ENCODE data around the gene C9orf43. TPM values are rescaled to one million over a fixed set of nuclear protein-coding genes. Genes with fewer than 3 reads are reported as not detected.
"Not testable (repeated sequence)": the region's sequence is repeated elsewhere in the genome, so short reads cannot be mapped to it uniquely, and the experiment has no call there.

C9orf43 gene
- total and polyA plus RNA-seq, 4 donors: 0.18 TPM; not detected in 3

DNA sequence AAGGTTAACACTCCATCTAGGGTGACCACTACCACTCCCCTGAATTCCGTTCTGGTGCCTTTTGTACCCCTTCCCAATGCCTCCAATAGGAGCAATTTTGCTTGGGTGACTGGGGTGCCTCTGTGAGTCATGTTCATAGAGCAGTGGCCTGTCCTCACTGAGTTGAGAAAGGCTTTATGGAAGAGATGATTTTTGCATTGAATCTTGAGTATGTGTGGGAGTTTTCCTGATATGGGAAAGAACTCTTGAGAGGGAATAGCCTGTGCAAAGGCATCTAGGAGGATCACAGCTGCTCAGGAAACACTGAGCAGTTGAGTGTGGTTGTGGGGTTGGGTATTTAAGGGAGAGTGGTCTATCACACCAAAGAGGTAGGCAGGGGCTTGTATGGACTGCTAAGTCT lies 16.2 kb downstream of the C9orf43 start:
- whole genome bisulfite sequencing, 2 donors: 40 to 84% methylated on average over 1 of the region's 1 CpG
- Histone ChIP-seq H3K27ac (ENCODE audit: low read depth in 1 of 2, low read length in 2 of 2) (no peak overlapping the region), H3K4me1 (ENCODE audit: control insufficient read depth in 1 of 2, insufficient read depth in 2 of 2, low read length in 2 of 2) (no peaks in the 10 kb centered on the region), H3K4me3 (ENCODE audit: low read length in 2 of 2) (no peak overlapping the region), H3K9me3 (ENCODE audit: control insufficient read depth, low read length) (no peaks in the 10 kb centered on the region), H3K27me3 (ENCODE audit: control insufficient read depth in 1 of 2, insufficient read depth in 2 of 2, low read length in 1 of 2) (no peaks in the 10 kb centered on the region), H3K36me3 (ENCODE audit: control insufficient read depth in 1 of 2, insufficient read depth in 2 of 2, low read length in 1 of 2) (no peaks in the 10 kb centered on the region)
- no peak for ATAC-seq (ENCODE audit: low FRiP score)
- no peak for DNase-seq
- intact Hi-C loops (cut with DNase I): no loop called here

- ATAC-seq (ENCODE audit: low FRiP score) (no peak), DNase-seq (no peak)
- H3K27ac ChIP-seq (ENCODE audit: low read depth in 1 of 2, low read length in 2 of 2): no peak overlapping the region
- no peaks in the 10 kb centered on the region for H3K36me3 ChIP-seq (ENCODE audit: control insufficient read depth in 1 of 2, insufficient read depth in 2 of 2, low read length in 1 of 2)
- H3K27me3 ChIP-seq (ENCODE audit: control insufficient read depth in 1 of 2, insufficient read depth in 2 of 2, low read length in 1 of 2): no peaks in the 10 kb centered on the region
- WGBS, 2 donors: 95 to 97% methylated on average over 2 of the region's 2 CpGs
- H3K9me3 ChIP-seq (ENCODE audit: control insufficient read depth, low read length): no peaks in the 10 kb centered on the region
- H3K4me1 ChIP-seq (ENCODE audit: control insufficient read depth in 1 of 2, insufficient read depth in 2 of 2, low read length in 2 of 2): no peaks in the 10 kb centered on the region
- intact Hi-C loops (cut with DNase I): no loop called here
- H3K4me3 ChIP-seq (ENCODE audit: low read length in 2 of 2): no peak overlapping the region
Measured at GRCh38 chr9:113427629-113428028, 17.1 kb downstream of the C9orf43 start.

DNA sequence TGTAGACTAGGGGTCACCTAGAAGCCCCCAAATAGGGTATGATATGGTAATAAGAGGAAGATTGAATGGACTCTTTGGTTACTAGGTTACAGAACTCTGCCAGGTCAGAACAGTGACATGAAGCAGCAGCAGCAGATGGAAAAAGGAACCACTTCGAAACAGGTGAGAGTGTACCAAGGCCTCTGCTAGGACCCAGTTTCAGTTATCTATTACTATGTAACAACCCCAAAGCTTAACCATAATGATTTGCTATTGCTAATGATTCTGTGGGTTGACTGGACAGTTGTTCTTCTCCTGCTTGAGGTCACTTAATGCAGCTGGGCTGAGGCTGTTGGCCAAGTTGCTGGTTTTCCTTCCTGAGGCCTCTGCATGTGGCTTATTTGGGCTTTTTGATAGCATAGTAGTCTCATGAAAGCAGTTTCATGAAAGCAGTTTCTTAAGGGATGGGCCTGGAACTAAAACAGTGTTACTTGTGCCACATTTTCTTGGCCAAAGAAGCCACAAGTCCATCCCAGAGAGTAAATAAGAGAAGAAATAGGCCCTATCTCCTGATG lies 17.6 kb downstream of the C9orf43 start:
- intact Hi-C loops (cut with DNase I): no loop called here

GRCh38 chr9:113431191-113431590 lies 20.6 kb downstream of the C9orf43 start:
- Histone ChIP-seq H3K4me3 (ENCODE audit: low read length in 2 of 2) (no peak overlapping the region), H3K27me3 (ENCODE audit: control insufficient read depth in 1 of 2, insufficient read depth in 2 of 2, low read length in 1 of 2) (no peaks in the 10 kb centered on the region), H3K4me1 (ENCODE audit: control insufficient read depth in 1 of 2, insufficient read depth in 2 of 2, low read length in 2 of 2) (no peaks in the 10 kb centered on the region), H3K9me3 (ENCODE audit: control insufficient read depth, low read length) (no peaks in the 10 kb centered on the region), H3K27ac (ENCODE audit: low read depth in 1 of 2, low read length in 2 of 2) (no peak overlapping the region), H3K36me3 (ENCODE audit: control insufficient read depth in 1 of 2, insufficient read depth in 2 of 2, low read length in 1 of 2) (no peaks in the 10 kb centered on the region)
- ATAC-seq (ENCODE audit: low FRiP score) (no peak), DNase-seq (no peak)
- intact Hi-C loops (cut with DNase I): no loop called here

More for the DNA sequence above, 17.6 kb downstream of the C9orf43 start:
- Histone ChIP-seq H3K36me3 (ENCODE audit: control insufficient read depth in 1 of 2, insufficient read depth in 2 of 2, low read length in 1 of 2) (no peaks in the 10 kb centered on the region), H3K9me3 (ENCODE audit: control insufficient read depth, low read length) (no peaks in the 10 kb centered on the region), H3K4me1 (ENCODE audit: control insufficient read depth in 1 of 2, insufficient read depth in 2 of 2, low read length in 2 of 2) (no peaks in the 10 kb centered on the region), H3K27ac (ENCODE audit: low read depth in 1 of 2, low read length in 2 of 2) (no peak overlapping the region), H3K27me3 (ENCODE audit: control insufficient read depth in 1 of 2, insufficient read depth in 2 of 2, low read length in 1 of 2) (no peaks in the 10 kb centered on the region), H3K4me3 (ENCODE audit: low read length in 2 of 2) (no peak overlapping the region)
- ATAC-seq (ENCODE audit: low FRiP score): no peak
- 87 to 96% methylated on average over 1 of the region's 1 CpG for WGBS, 2 donors
- no peak for DNase-seq

GRCh38 chr9:113436728-113437515 lies 26.4 kb downstream of the C9orf43 start:
- no peak for ATAC-seq (ENCODE audit: low FRiP score)
- no peak overlapping the region for H3K27ac ChIP-seq (ENCODE audit: low read depth in 1 of 2, low read length in 2 of 2)
- no peaks in the 10 kb centered on the region for H3K4me1 ChIP-seq (ENCODE audit: control insufficient read depth in 1 of 2, insufficient read depth in 2 of 2, low read length in 2 of 2)
- no peaks in the 10 kb centered on the region for H3K9me3 ChIP-seq (ENCODE audit: control insufficient read depth, low read length)
- intact Hi-C loops (cut with DNase I): no loop called here
- H3K27me3 ChIP-seq (ENCODE audit: control insufficient read depth in 1 of 2, insufficient read depth in 2 of 2, low read length in 1 of 2): no peaks in the 10 kb centered on the region
- DNase-seq: no peak
- 64 to 66% methylated on average over 4 of the region's 4 CpGs for WGBS, 2 donors
- H3K36me3 ChIP-seq (ENCODE audit: control insufficient read depth in 1 of 2, insufficient read depth in 2 of 2, low read length in 1 of 2): no peaks in the 10 kb centered on the region
- no peak overlapping the region for H3K4me3 ChIP-seq (ENCODE audit: low read length in 2 of 2)

- H3K36me3 ChIP-seq (ENCODE audit: control insufficient read depth in 1 of 2, insufficient read depth in 2 of 2, low read length in 1 of 2); H3K27ac ChIP-seq (ENCODE audit: low read depth in 1 of 2, low read length in 2 of 2); H3K27me3 ChIP-seq (ENCODE audit: control insufficient read depth in 1 of 2, insufficient read depth in 2 of 2, low read length in 1 of 2); intact Hi-C loops (cut with DNase I); H3K4me3 ChIP-seq (ENCODE audit: low read length in 2 of 2); DNase-seq; ATAC-seq (ENCODE audit: low FRiP score); H3K9me3 ChIP-seq (ENCODE audit: control insufficient read depth, low read length); H3K4me1 ChIP-seq (ENCODE audit: control insufficient read depth in 1 of 2, insufficient read depth in 2 of 2, low read length in 2 of 2): not testable (repeated sequence)
- WGBS, 2 donors: 94 to 100% methylated on average over 1 of the region's 1 CpG
Measured at GRCh38 chr9:113437716-113438115, 27.2 kb downstream of the C9orf43 start.

GRCh38 chr9:113444736-113445135 lies 34.2 kb downstream of the C9orf43 start:
- H3K4me3 ChIP-seq (ENCODE audit: low read length in 2 of 2): no peak overlapping the region
- no peaks in the 10 kb centered on the region for H3K36me3 ChIP-seq (ENCODE audit: control insufficient read depth in 1 of 2, insufficient read depth in 2 of 2, low read length in 1 of 2)
- DNase-seq (no peak), ATAC-seq (ENCODE audit: low FRiP score) (no peak)
- no peak overlapping the region for H3K27ac ChIP-seq (ENCODE audit: low read depth in 1 of 2, low read length in 2 of 2)
- H3K27me3 ChIP-seq (ENCODE audit: control insufficient read depth in 1 of 2, insufficient read depth in 2 of 2, low read length in 1 of 2): no peaks in the 10 kb centered on the region
- H3K9me3 ChIP-seq (ENCODE audit: control insufficient read depth, low read length): no peaks in the 10 kb centered on the region
- no peaks in the 10 kb centered on the region for H3K4me1 ChIP-seq (ENCODE audit: control insufficient read depth in 1 of 2, insufficient read depth in 2 of 2, low read length in 2 of 2)
- WGBS, 2 donors: 95 to 100% methylated on average over 2 of the region's 2 CpGs
- intact Hi-C loops (cut with DNase I): no loop called here

GRCh38 chr9:113446323-113446740 lies 35.8 kb downstream of the C9orf43 start:
- Histone ChIP-seq H3K4me3 (ENCODE audit: low read length in 2 of 2) (no peak overlapping the region), H3K27ac (ENCODE audit: low read depth in 1 of 2, low read length in 2 of 2) (peak overlapping the region in 1 of 2 donors; percentile 44)
- no peak for ATAC-seq (ENCODE audit: low FRiP score)

DNA sequence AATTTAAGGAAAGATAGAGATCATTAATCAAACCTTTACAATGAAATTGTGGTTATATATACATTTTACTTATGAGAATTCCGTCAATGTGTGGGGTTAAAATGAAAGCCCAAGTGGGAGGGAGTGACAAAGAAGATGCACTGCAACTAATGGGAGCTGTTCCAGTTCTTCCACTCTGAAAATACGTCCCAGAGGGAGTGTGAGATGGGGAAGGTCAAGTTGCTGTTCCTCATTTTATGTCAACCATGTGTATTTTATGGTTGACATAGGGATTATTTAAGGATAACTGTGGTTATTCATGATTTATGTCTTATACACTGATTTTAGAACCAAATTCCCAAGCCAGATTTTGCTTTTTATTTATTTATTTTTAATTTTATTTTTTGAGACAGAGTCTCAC lies 38.8 kb downstream of the C9orf43 start:
- no peak for DNase-seq
- no peak for ATAC-seq (ENCODE audit: low FRiP score)
- Histone ChIP-seq H3K9me3 (ENCODE audit: control insufficient read depth, low read length) (no peaks in the 10 kb centered on the region), H3K36me3 (ENCODE audit: control insufficient read depth in 1 of 2, insufficient read depth in 2 of 2, low read length in 1 of 2) (no peaks in the 10 kb centered on the region), H3K4me3 (ENCODE audit: low read length in 2 of 2) (no peak overlapping the region), H3K27ac (ENCODE audit: low read depth in 1 of 2, low read length in 2 of 2) (no peak overlapping the region), H3K4me1 (ENCODE audit: control insufficient read depth in 1 of 2, insufficient read depth in 2 of 2, low read length in 2 of 2) (no peaks in the 10 kb centered on the region), H3K27me3 (ENCODE audit: control insufficient read depth in 1 of 2, insufficient read depth in 2 of 2, low read length in 1 of 2) (no peaks in the 10 kb centered on the region)
- intact Hi-C loops (cut with DNase I): loop anchor here in 1 of 2 donors (2.0 kb wide), 1 partner anchor 139 kb away; no protein-coding TSS in a partner anchor
- WGBS, 2 donors: 82 to 85% methylated on average over 2 of the region's 2 CpGs

More at GRCh38 chr9:113446323-113446740, 35.8 kb downstream of the C9orf43 start:
- no peaks in the 10 kb centered on the region for H3K4me1 ChIP-seq (ENCODE audit: control insufficient read depth in 1 of 2, insufficient read depth in 2 of 2, low read length in 2 of 2)
- no peaks in the 10 kb centered on the region for H3K27me3 ChIP-seq (ENCODE audit: control insufficient read depth in 1 of 2, insufficient read depth in 2 of 2, low read length in 1 of 2)
- no peaks in the 10 kb centered on the region for H3K36me3 ChIP-seq (ENCODE audit: control insufficient read depth in 1 of 2, insufficient read depth in 2 of 2, low read length in 1 of 2)
- intact Hi-C loops (cut with DNase I): loop anchor here (2.0 kb wide), 2 partner anchors 144 to 212 kb away; no protein-coding TSS in a partner anchor
- no peak for DNase-seq
- no peaks in the 10 kb centered on the region for H3K9me3 ChIP-seq (ENCODE audit: control insufficient read depth, low read length)
- 56 to 58% methylated on average over 3 of the region's 3 CpGs for WGBS, 2 donors

Measured in aorta (tissue), 5 donors.